ENCODE measurements around the gene C7orf57. TPM values are rescaled to one million over a fixed set of nuclear protein-coding genes. Genes with fewer than 3 reads are reported as not detected.
"Not testable (repeated sequence)": the region's sequence is repeated elsewhere in the genome, so short reads cannot be mapped to it uniquely, and the experiment has no call there.

The C7orf57 gene
- total and polyA plus RNA-seq, 2 donors, result 0.05 to 0.18 TPM

DNA sequence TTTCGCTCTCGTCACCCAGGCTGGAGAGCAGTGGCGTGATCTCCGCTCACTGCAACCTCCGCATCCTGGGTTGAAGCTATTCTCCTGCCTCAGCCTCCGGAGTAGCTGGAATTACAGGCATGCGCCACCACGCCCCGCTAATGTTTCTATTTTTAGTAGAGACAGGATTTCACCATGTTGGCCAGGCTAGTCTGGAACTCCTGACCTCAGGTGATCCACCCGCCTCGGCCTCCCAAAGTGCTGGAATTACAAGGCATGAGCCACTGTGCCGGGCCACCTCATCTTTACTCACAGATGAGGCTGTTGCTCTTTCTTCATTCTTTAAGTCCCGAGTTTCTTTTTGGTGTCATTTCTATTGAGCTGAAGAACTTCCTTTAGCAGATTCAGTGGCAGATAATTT lies 35.2 kb upstream of the C7orf57 start:
- not testable (repeated sequence) for H3K27ac ChIP-seq (ENCODE audit: low read depth in 1 of 2, low read length in 1 of 2); DNase-seq (ENCODE audit: low read depth in 6 of 9, low spot score in 9 of 9); H3K4me3 ChIP-seq (ENCODE audit: low read length in 2 of 2); H3K36me3 ChIP-seq (ENCODE audit: control insufficient read depth in 2 of 2, insufficient read depth in 2 of 2, low read length in 1 of 2); H3K9me3 ChIP-seq (ENCODE audit: control insufficient read depth in 2 of 2, insufficient read depth in 1 of 2, low read length in 1 of 2); H3K27me3 ChIP-seq (ENCODE audit: control insufficient read depth in 2 of 2, insufficient read depth in 1 of 2, low read length in 1 of 2); H3K4me1 ChIP-seq (ENCODE audit: control insufficient read depth in 2 of 2, insufficient read depth in 2 of 2, low read length in 2 of 2)
- 97% methylated on average over 13 of the region's 13 CpGs for WGBS

DNA sequence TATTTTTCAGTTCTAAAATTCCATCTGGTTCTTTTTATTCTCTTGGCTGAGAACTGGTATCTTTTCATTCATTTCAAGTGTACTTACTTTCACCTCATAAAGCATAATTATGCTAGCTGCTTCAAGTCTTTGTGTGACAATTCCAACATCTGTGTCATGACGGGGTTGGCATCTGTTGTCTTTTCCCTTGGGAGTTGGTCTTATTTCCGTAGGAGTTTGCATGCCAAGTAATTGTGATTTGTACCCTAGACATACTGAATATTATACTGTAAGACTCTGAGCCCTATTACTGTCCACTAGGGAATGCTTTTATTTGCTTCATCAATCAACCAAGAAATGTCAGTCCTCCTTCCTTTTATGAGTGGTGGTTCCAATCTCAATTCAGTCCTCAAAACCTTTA lies 31.3 kb upstream of the C7orf57 start:
- Histone ChIP-seq H3K36me3 (ENCODE audit: control insufficient read depth in 2 of 2, insufficient read depth in 2 of 2, low read length in 1 of 2) (no peaks in the 10 kb centered on the region), H3K27ac (ENCODE audit: low read depth in 1 of 2, low read length in 1 of 2) (no peak overlapping the region), H3K27me3 (ENCODE audit: control insufficient read depth in 2 of 2, insufficient read depth in 1 of 2, low read length in 1 of 2) (no peaks in the 10 kb centered on the region), H3K4me3 (ENCODE audit: low read length in 2 of 2) (no peak overlapping the region), H3K9me3 (ENCODE audit: control insufficient read depth in 2 of 2, insufficient read depth in 1 of 2, low read length in 1 of 2) (no peaks in the 10 kb centered on the region), H3K4me1 (ENCODE audit: control insufficient read depth in 2 of 2, insufficient read depth in 2 of 2, low read length in 2 of 2) (no peaks in the 10 kb centered on the region)
- 93% methylated on average over 2 of the region's 2 CpGs for WGBS
- no peak for DNase-seq (ENCODE audit: low read depth in 6 of 9, low spot score in 9 of 9)

DNA sequence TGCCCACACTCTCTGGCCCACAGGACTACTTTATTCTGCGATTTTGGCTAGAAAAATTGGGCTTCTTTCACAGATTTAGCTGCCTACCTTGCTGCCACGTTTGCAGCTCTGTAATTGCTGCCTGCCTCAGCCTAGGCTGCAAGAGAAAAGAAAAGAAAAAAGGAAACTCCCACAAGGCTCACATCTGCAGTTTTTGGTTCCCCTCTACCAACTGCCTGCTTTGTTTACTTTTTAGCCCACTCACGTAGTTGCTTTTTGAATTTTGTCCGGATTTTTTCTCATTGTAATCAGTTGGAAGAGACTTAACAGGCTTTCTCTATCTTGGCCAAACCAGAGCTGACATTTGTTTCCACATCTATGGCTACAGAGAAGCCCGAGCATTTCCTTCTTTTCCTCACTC lies 30.7 kb upstream of the C7orf57 start:
- Histone ChIP-seq H3K9me3 (ENCODE audit: control insufficient read depth in 2 of 2, insufficient read depth in 1 of 2, low read length in 1 of 2) (no peaks in the 10 kb centered on the region), H3K27ac (ENCODE audit: low read depth in 1 of 2, low read length in 1 of 2) (no peak overlapping the region), H3K36me3 (ENCODE audit: control insufficient read depth in 2 of 2, insufficient read depth in 2 of 2, low read length in 1 of 2) (no peaks in the 10 kb centered on the region), H3K27me3 (ENCODE audit: control insufficient read depth in 2 of 2, insufficient read depth in 1 of 2, low read length in 1 of 2) (no peaks in the 10 kb centered on the region), H3K4me3 (ENCODE audit: low read length in 2 of 2) (no peak overlapping the region), H3K4me1 (ENCODE audit: control insufficient read depth in 2 of 2, insufficient read depth in 2 of 2, low read length in 2 of 2) (no peaks in the 10 kb centered on the region)
- DNase-seq (ENCODE audit: low read depth in 6 of 9, low spot score in 9 of 9), result peak in 2 of 9 donors; percentile 15 to 48
- WGBS, result 47% methylated on average over 5 of the region's 5 CpGs

DNA sequence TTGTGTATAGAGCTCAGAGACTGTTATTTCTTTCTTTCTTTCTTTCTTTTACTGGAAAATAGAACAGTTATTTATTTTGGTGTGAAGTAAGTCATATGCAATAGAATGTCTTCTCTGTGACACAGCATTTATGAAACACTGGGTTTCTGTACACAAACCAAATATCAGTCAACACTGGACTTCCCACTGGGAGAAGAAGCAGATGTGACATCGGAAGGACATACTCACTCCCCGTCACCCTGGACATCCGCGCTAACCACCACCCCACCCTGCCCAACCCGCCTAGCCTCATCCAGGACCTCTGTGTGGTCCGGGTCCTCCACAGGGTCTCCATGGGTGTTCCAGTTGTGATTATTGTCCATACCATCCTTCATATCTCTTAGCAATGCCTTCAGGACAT lies 28.5 kb upstream of the C7orf57 start:
- Histone ChIP-seq H3K36me3 (ENCODE audit: control insufficient read depth in 2 of 2, insufficient read depth in 2 of 2, low read length in 1 of 2) (no peaks in the 10 kb centered on the region), H3K27me3 (ENCODE audit: control insufficient read depth in 2 of 2, insufficient read depth in 1 of 2, low read length in 1 of 2) (no peaks in the 10 kb centered on the region), H3K4me3 (ENCODE audit: low read length in 2 of 2) (no peak overlapping the region), H3K9me3 (ENCODE audit: control insufficient read depth in 2 of 2, insufficient read depth in 1 of 2, low read length in 1 of 2) (no peaks in the 10 kb centered on the region), H3K27ac (ENCODE audit: low read depth in 1 of 2, low read length in 1 of 2) (no peak overlapping the region), H3K4me1 (ENCODE audit: control insufficient read depth in 2 of 2, insufficient read depth in 2 of 2, low read length in 2 of 2) (no peaks in the 10 kb centered on the region)
- 98% methylated on average over 6 of the region's 6 CpGs for WGBS
- no peak for DNase-seq (ENCODE audit: low read depth in 6 of 9, low spot score in 9 of 9)

DNA sequence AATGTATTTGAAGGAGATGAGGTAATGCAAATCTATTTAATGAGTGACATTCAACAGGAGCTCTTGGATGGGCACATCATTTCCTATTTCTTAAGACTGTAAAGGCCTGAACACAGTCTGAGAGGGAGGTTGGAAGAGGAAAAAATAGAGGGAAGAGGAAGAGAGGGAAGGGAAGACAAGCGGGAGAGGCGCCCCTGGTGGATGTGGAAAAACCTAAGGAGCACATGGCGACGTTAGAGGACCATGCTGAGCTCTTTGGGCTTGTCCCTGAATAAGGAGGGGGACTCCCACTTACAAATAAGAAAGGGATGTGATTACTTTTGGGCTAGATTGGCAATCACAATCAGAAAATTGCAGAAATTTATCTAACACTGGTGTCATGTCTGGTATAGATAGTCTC lies 26.1 kb upstream of the C7orf57 start:
- no peak for DNase-seq (ENCODE audit: low read depth in 6 of 9, low spot score in 9 of 9)
- H3K9me3 ChIP-seq (ENCODE audit: control insufficient read depth in 2 of 2, insufficient read depth in 1 of 2, low read length in 1 of 2), result no peaks in the 10 kb centered on the region
- no peak overlapping the region for H3K4me3 ChIP-seq (ENCODE audit: low read length in 2 of 2)
- H3K27ac ChIP-seq (ENCODE audit: low read depth in 1 of 2, low read length in 1 of 2), result no peak overlapping the region
- H3K27me3 ChIP-seq (ENCODE audit: control insufficient read depth in 2 of 2, insufficient read depth in 1 of 2, low read length in 1 of 2), result no peaks in the 10 kb centered on the region
- H3K4me1 ChIP-seq (ENCODE audit: control insufficient read depth in 2 of 2, insufficient read depth in 2 of 2, low read length in 2 of 2), result no peaks in the 10 kb centered on the region
- H3K36me3 ChIP-seq (ENCODE audit: control insufficient read depth in 2 of 2, insufficient read depth in 2 of 2, low read length in 1 of 2), result no peaks in the 10 kb centered on the region
- 97% methylated on average over 4 of the region's 4 CpGs for WGBS

DNA sequence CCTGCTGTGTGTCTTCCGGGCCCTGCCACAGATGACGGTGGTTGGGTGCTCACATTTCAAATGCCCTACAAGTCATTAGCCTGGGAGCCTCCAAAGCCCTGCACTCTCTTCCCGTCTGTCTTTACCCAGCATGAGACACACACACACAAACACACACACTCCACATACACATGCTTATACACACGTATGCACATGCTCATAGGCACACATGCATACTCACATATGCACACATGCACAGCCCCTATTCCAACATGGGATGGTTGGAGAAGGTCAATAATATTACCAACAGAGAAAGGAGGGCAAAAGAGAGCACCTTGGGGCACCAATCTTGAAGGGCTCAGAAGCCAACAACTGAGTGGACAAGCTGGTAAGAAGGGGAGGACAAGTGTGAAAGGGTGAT lies 25.4 kb upstream of the C7orf57 start:
- WGBS, result 97% methylated on average over 4 of the region's 4 CpGs
- H3K36me3 ChIP-seq (ENCODE audit: control insufficient read depth in 2 of 2, insufficient read depth in 2 of 2, low read length in 1 of 2), result no peaks in the 10 kb centered on the region
- H3K4me1 ChIP-seq (ENCODE audit: control insufficient read depth in 2 of 2, insufficient read depth in 2 of 2, low read length in 2 of 2), result no peaks in the 10 kb centered on the region
- H3K27me3 ChIP-seq (ENCODE audit: control insufficient read depth in 2 of 2, insufficient read depth in 1 of 2, low read length in 1 of 2), result no peaks in the 10 kb centered on the region
- no peak overlapping the region for H3K4me3 ChIP-seq (ENCODE audit: low read length in 2 of 2)
- H3K9me3 ChIP-seq (ENCODE audit: control insufficient read depth in 2 of 2, insufficient read depth in 1 of 2, low read length in 1 of 2), result no peaks in the 10 kb centered on the region
- DNase-seq (ENCODE audit: low read depth in 6 of 9, low spot score in 9 of 9), result no peak
- H3K27ac ChIP-seq (ENCODE audit: low read depth in 1 of 2, low read length in 1 of 2), result no peak overlapping the region

DNA sequence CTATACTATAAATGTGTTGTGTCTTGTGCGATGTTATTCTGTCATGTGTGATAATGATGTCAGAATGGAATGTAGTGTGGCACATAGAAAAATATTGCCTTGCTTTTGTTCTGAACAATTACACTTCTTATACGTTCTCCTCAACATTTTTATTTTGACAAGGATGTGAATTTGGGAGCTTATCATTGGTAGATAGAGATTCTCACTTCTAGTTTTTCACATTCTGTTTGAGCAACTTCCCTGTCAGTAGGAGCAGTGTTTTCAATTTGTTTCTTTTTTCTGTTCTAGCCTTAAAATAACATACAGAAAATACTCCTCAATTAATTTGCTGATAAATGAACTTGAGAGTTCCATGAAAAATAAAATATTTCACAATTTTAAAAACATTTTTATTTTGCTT lies 24.0 kb upstream of the C7orf57 start:
- H3K27ac ChIP-seq (ENCODE audit: low read depth in 1 of 2, low read length in 1 of 2), result no peak overlapping the region
- no peak for DNase-seq (ENCODE audit: low read depth in 6 of 9, low spot score in 9 of 9)
- no peaks in the 10 kb centered on the region for H3K36me3 ChIP-seq (ENCODE audit: control insufficient read depth in 2 of 2, insufficient read depth in 2 of 2, low read length in 1 of 2)
- no peaks in the 10 kb centered on the region for H3K4me1 ChIP-seq (ENCODE audit: control insufficient read depth in 2 of 2, insufficient read depth in 2 of 2, low read length in 2 of 2)
- H3K27me3 ChIP-seq (ENCODE audit: control insufficient read depth in 2 of 2, insufficient read depth in 1 of 2, low read length in 1 of 2), result no peaks in the 10 kb centered on the region
- 90% methylated on average over 2 of the region's 2 CpGs for WGBS
- no peak overlapping the region for H3K4me3 ChIP-seq (ENCODE audit: low read length in 2 of 2)
- no peaks in the 10 kb centered on the region for H3K9me3 ChIP-seq (ENCODE audit: control insufficient read depth in 2 of 2, insufficient read depth in 1 of 2, low read length in 1 of 2)

DNA sequence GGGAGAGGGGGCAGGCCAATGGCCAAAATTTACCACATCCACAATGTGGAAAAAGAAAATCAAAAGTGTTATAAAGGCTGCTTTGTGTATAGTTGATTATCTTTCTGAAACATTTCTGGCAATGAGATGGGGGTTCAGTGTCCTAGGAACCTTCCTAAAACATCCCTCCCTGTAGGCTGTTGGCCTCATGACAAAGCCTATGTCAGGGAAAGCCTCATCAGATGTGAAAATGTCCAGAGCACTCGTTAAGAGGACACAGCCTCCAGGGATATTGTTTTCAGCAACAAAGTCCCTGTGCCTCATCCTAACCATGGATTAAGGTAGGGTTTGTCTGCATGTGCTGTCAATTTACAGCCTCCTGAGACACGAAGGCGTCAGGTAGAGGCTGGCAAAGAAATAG lies 23.4 kb upstream of the C7orf57 start:
- H3K4me3 ChIP-seq (ENCODE audit: low read length in 2 of 2), result no peak overlapping the region
- WGBS, result 95% methylated on average over 3 of the region's 3 CpGs
- no peaks in the 10 kb centered on the region for H3K9me3 ChIP-seq (ENCODE audit: control insufficient read depth in 2 of 2, insufficient read depth in 1 of 2, low read length in 1 of 2)
- no peaks in the 10 kb centered on the region for H3K27me3 ChIP-seq (ENCODE audit: control insufficient read depth in 2 of 2, insufficient read depth in 1 of 2, low read length in 1 of 2)
- DNase-seq (ENCODE audit: low read depth in 6 of 9, low spot score in 9 of 9), result no peak
- no peaks in the 10 kb centered on the region for H3K36me3 ChIP-seq (ENCODE audit: control insufficient read depth in 2 of 2, insufficient read depth in 2 of 2, low read length in 1 of 2)
- H3K4me1 ChIP-seq (ENCODE audit: control insufficient read depth in 2 of 2, insufficient read depth in 2 of 2, low read length in 2 of 2), result no peaks in the 10 kb centered on the region
- H3K27ac ChIP-seq (ENCODE audit: low read depth in 1 of 2, low read length in 1 of 2), result no peak overlapping the region

DNA sequence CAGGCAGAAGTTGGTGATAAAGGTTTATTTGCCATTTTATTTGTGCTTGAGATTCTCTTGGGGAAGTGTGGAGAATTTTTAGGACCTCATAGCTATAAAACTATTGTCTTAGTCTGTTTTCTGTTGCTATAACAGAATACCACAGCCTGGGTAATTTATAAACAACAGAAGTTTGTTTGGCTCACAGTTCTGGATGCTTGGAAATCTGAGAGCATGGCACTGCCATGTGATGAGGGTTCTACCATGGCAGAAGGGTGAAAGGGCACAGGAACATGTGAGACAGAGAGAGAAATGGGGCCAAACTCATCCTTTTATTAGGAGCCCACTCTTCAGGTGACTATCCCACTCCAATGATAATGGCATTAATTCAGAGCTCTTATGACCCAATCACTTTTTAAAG lies 18.7 kb upstream of the C7orf57 start:
- Histone ChIP-seq H3K9me3 (ENCODE audit: control insufficient read depth in 2 of 2, insufficient read depth in 1 of 2, low read length in 1 of 2) (no peaks in the 10 kb centered on the region), H3K4me1 (ENCODE audit: control insufficient read depth in 2 of 2, insufficient read depth in 2 of 2, low read length in 2 of 2) (no peaks in the 10 kb centered on the region), H3K4me3 (ENCODE audit: low read length in 2 of 2) (no peak overlapping the region), H3K27ac (ENCODE audit: low read depth in 1 of 2, low read length in 1 of 2) (no peak overlapping the region), H3K27me3 (ENCODE audit: control insufficient read depth in 2 of 2, insufficient read depth in 1 of 2, low read length in 1 of 2) (no peaks in the 10 kb centered on the region), H3K36me3 (ENCODE audit: control insufficient read depth in 2 of 2, insufficient read depth in 2 of 2, low read length in 1 of 2) (no peaks in the 10 kb centered on the region)
- no peak for DNase-seq (ENCODE audit: low read depth in 6 of 9, low spot score in 9 of 9)

DNA sequence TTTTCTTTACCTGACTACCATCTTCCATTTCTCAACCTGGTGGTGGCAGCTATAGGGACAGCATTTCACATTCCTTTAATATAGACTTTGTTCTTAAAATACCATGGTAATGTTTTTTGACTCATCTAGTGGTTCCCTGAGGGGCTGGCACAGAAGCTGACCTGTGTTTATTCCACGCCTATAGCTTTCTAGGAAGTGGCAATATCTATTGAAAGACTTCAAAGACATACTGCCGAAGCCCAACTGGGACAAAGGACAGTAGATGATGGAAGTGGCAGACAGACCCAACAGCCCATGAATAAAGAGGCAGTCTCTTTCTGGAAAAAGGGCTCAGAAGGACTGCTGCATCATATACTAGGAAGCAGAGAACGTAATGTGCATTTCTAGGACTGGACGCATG lies 17.7 kb upstream of the C7orf57 start:
- H3K27me3 ChIP-seq (ENCODE audit: control insufficient read depth in 2 of 2, insufficient read depth in 1 of 2, low read length in 1 of 2), result no peaks in the 10 kb centered on the region
- H3K27ac ChIP-seq (ENCODE audit: low read depth in 1 of 2, low read length in 1 of 2), result no peak overlapping the region
- DNase-seq (ENCODE audit: low read depth in 6 of 9, low spot score in 9 of 9), result no peak
- H3K4me1 ChIP-seq (ENCODE audit: control insufficient read depth in 2 of 2, insufficient read depth in 2 of 2, low read length in 2 of 2), result no peaks in the 10 kb centered on the region
- H3K9me3 ChIP-seq (ENCODE audit: control insufficient read depth in 2 of 2, insufficient read depth in 1 of 2, low read length in 1 of 2), result no peaks in the 10 kb centered on the region
- no peaks in the 10 kb centered on the region for H3K36me3 ChIP-seq (ENCODE audit: control insufficient read depth in 2 of 2, insufficient read depth in 2 of 2, low read length in 1 of 2)
- 95% methylated on average over 4 of the region's 4 CpGs for WGBS
- no peak overlapping the region for H3K4me3 ChIP-seq (ENCODE audit: low read length in 2 of 2)
